Upper lobe of right lung (tissue), 1 donor: ENCODE results near the gene MYPOP. TPM values are rescaled to one million over a fixed set of nuclear protein-coding genes. Genes with fewer than 3 reads are reported as not detected.

Experiments
- ATAC-seq: fragments of 200-7000 bp; cut with Tn5 transposase; one replicate; pipeline ENCODE4 v1.9.1; 2020; ENCODE audit warnings: mild to moderate bottlenecking, moderate library complexity
- DNase-seq: peaks from one replicate; pipeline ENCODE4 v3.0.0-alpha.2; 2020
- H3K27ac ChIP-seq: fragments of 200-600 bp; one replicate; pipeline ENCODE4 v1.8.0; 2022
- H3K27me3 ChIP-seq: fragments of 200-600 bp; one replicate; pipeline ENCODE4 v1.8.0; 2022; ENCODE audit warnings: mild to moderate bottlenecking
- H3K36me3 ChIP-seq: fragments of 200-600 bp; one replicate; pipeline ENCODE4 v1.8.0; 2022
- H3K4me1 ChIP-seq: fragments of 200-600 bp; one replicate; pipeline ENCODE4 v1.8.0; 2022
- H3K4me3 ChIP-seq: fragments of 200-600 bp; one replicate; pipeline ENCODE4 v1.8.0; 2022; ENCODE audit warnings: mild to moderate bottlenecking
- H3K9me3 ChIP-seq: fragments of 200-600 bp; one replicate; pipeline ENCODE4 v1.8.0; 2022
- intact Hi-C: fragments of 100-400 bp; cut with DNase I; formaldehyde crosslinking; loops from one replicate; pipeline ENCODE4 v1.11.0; 2022
- total RNA-seq: library from RNA; stranded (reverse); fragmentation: NEBNext Ultra II Directional; extraction: Animal tissue kit (Norgen Biotek cat#: 25700); gene quantifications from one replicate; pipeline ENCODE4 v1.2.1, GENCODE V29; 2021
- TF ChIP-seq, protein P1 (sequence below): fragments of 200-600 bp; IDR thresholded peaks from one replicate; pipeline ENCODE4 v1.8.0; 2022; ENCODE audit warnings: antibody characterized with exemption
- donor health status: DM: no; HTN: yes; CAD: no; lungs with severe emphysema.

Gene MYPOP
- total RNA-seq, 1 donor from 2014 or later: 7.9 TPM

DNA sequence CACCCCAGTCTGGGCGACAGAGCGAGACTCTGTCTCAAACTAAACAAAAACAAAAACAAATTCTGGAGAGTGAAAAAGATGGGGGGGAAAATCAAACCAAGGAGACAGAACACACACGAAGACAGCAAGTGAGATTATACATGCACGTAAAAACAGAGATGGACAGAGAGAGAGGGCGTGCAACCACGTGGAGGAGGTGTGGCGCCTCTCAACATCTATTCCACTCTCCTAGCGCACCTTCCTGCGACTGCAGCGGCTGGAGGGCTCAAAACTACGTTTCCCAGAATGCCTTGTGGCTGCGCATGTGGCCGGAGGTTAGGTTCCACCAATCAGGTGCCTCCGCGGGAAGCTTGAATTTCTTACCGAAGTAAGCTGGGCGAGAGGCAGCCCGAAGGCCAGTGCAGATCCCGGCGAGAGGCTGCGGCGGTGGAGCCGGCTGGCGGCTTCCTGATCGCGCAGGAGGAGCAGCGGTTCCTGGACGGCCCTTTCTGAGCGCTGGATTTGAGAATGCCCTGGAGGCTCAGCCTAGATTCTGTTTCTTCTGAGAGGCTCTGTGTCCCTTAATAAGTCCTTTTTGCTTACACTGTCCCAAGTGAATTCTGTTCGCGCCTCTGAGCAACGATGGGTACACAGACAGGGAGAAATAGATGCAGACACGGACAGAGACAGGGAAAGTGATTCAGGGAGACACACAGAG, 25.3 kb upstream of the MYPOP start:
- DNase-seq (peak; percentile 91), ATAC-seq (peak; percentile 96)
- H3K27ac ChIP-seq: no peak overlapping the region
- no peak overlapping the region for H3K4me3 ChIP-seq
- TF ChIP-seq, protein P1, sequence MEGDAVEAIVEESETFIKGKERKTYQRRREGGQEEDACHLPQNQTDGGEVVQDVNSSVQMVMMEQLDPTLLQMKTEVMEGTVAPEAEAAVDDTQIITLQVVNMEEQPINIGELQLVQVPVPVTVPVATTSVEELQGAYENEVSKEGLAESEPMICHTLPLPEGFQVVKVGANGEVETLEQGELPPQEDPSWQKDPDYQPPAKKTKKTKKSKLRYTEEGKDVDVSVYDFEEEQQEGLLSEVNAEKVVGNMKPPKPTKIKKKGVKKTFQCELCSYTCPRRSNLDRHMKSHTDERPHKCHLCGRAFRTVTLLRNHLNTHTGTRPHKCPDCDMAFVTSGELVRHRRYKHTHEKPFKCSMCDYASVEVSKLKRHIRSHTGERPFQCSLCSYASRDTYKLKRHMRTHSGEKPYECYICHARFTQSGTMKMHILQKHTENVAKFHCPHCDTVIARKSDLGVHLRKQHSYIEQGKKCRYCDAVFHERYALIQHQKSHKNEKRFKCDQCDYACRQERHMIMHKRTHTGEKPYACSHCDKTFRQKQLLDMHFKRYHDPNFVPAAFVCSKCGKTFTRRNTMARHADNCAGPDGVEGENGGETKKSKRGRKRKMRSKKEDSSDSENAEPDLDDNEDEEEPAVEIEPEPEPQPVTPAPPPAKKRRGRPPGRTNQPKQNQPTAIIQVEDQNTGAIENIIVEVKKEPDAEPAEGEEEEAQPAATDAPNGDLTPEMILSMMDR: no peak
- intact Hi-C loops: no loop called here
- H3K27me3 ChIP-seq: peaks cover 3% of the 10 kb centered on the region
- H3K36me3 ChIP-seq: no peaks in the 10 kb centered on the region
- peaks cover 6% of the 10 kb centered on the region for H3K4me1 ChIP-seq
- H3K9me3 ChIP-seq: no peaks in the 10 kb centered on the region

DNA sequence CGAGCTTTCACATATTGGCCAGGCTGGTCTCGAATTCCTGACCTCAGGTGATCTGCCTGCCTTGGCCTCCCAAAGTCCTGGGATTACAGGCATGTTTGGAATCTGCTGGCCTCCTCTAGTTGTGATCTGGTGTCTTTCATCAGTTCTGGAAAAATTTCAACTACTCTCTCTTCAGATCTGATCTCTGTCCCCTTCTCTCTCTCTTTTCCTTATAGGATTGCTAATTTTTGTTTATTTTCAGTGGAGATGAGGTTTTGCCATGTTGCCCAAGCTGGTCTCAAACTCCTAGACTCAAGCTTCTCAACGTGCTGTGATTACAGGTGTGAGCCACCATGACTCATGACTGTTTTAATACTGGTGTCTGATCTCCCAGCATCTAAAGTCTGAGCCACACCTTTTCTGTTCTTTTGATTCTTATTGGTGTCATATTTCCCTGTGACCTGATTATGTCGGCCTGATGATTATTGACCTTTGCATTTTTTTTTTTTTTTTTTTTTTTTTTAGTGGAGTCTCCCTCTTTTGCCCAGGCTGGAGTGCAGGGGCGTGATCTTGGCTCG, 22.6 kb upstream of the MYPOP start:
- no peak for DNase-seq
- Histone ChIP-seq H3K9me3 (no peaks in the 10 kb centered on the region), H3K4me1 (peaks cover 6% of the 10 kb centered on the region), H3K27ac (no peak overlapping the region), H3K27me3 (no peaks in the 10 kb centered on the region), H3K4me3 (no peak overlapping the region), H3K36me3 (no peaks in the 10 kb centered on the region)
- no peak for ATAC-seq
- intact Hi-C loops: no loop called here
- TF ChIP-seq, protein P1: no peak

DNA sequence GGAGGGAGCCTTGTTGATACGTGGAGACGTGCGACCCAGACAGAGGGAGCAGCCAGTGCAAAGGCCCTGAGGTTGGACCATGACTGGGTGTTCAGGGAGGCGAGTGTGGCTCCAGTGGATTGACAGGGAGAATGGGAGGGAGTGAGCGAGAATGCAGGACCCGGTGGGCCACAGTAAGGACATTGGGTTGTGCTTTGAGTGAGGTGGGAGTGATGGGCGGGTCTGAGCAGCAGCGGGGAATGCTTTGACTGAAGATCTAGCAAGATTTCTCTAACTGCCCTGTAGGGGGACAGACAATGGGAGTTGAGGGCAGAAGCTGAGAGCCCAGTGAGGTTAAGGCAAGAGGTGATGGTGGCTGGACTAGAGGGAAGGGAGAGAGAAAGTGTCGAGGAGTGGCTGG, 19.9 kb upstream of the MYPOP start:
- Histone ChIP-seq H3K36me3 (no peaks in the 10 kb centered on the region), H3K9me3 (no peaks in the 10 kb centered on the region), H3K27ac (no peak overlapping the region), H3K4me1 (no peaks in the 10 kb centered on the region), H3K27me3 (peaks cover 9% of the 10 kb centered on the region), H3K4me3 (no peak overlapping the region)
- DNase-seq: no peak
- TF ChIP-seq, protein P1: no peak
- intact Hi-C loops: no loop called here
- no peak for ATAC-seq

DNA sequence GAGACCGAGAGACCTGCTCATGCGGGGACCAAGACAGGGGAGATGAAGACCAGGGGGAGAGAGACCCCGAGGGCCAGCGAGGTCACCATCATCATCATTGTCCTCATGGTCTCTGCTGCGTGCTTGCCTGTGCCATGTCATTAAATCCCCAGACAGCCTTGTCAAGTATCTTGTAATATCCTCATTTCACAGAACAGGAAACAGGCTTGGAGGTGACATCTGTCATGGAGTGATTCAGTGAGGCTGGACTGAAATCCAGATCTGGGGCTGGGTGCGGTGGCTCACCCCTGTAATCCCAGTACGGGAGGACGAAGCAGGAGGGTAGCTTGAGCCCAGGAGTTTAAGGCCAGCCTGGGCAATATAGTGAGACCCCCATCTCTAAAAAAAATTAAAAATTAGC, 18.0 kb upstream of the MYPOP start:
- Histone ChIP-seq H3K4me3 (no peak overlapping the region), H3K9me3 (no peaks in the 10 kb centered on the region), H3K27me3 (peaks cover 9% of the 10 kb centered on the region), H3K36me3 (no peaks in the 10 kb centered on the region), H3K4me1 (no peaks in the 10 kb centered on the region), H3K27ac (no peak overlapping the region)
- ATAC-seq (no peak), DNase-seq (no peak)
- intact Hi-C loops: no loop called here
- TF ChIP-seq, protein P1: no peak

DNA sequence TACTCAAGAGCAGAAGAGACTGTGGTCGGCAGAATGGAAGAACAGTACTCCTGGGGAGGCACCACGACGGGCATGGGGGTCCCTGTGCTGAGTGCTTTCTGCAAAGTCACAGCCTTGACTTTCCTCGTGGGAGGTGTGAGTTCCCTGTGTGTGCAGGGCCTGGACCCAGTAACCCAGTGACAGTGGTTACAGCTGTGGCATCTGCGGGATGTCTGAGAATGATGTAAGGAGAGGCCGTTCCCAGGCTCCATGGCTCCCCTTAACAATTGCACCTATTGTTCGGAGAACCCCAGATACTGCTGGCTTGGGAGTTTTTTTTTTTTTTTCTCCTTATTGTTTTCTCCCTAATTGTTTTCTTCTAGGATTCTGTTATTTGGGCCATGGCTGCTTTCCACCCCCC, 17.3 kb upstream of the MYPOP start:
- ATAC-seq: no peak
- intact Hi-C loops: no loop called here

More for the DNA sequence above, 17.3 kb upstream of the MYPOP start:
- no peaks in the 10 kb centered on the region for H3K4me1 ChIP-seq
- no peaks in the 10 kb centered on the region for H3K9me3 ChIP-seq
- H3K4me3 ChIP-seq: no peak overlapping the region
- no peak overlapping the region for H3K27ac ChIP-seq
- TF ChIP-seq, protein P1: no peak
- H3K36me3 ChIP-seq: no peaks in the 10 kb centered on the region
- no peak for DNase-seq
- H3K27me3 ChIP-seq: peaks cover 9% of the 10 kb centered on the region
